ENCODE measurements around the gene USF2.

The USF2 gene

DNA sequence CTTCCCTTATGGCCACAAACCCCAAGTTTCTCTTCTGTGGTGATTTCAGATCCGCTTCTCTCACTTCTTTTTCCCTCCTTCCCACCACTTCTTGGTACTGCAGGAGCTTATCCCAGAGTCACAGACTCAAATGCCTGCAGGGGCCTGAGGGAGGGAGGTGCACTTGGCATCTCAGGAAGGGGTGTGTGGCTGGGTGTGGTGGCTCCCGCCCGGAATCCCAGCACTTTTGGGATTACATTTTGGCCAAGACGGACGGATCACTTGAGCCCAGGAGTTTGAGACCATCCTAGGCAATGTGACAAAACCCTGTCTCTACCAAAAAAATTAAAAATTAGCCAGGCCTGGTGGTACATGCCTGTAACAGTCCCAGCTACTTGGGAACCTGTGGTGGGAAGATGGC, 5.6 kb downstream of the USF2 start:
- no peak overlapping the region for H3K27ac ChIP-seq
- TF ChIP-seq, protein P1, sequence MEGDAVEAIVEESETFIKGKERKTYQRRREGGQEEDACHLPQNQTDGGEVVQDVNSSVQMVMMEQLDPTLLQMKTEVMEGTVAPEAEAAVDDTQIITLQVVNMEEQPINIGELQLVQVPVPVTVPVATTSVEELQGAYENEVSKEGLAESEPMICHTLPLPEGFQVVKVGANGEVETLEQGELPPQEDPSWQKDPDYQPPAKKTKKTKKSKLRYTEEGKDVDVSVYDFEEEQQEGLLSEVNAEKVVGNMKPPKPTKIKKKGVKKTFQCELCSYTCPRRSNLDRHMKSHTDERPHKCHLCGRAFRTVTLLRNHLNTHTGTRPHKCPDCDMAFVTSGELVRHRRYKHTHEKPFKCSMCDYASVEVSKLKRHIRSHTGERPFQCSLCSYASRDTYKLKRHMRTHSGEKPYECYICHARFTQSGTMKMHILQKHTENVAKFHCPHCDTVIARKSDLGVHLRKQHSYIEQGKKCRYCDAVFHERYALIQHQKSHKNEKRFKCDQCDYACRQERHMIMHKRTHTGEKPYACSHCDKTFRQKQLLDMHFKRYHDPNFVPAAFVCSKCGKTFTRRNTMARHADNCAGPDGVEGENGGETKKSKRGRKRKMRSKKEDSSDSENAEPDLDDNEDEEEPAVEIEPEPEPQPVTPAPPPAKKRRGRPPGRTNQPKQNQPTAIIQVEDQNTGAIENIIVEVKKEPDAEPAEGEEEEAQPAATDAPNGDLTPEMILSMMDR (IDR thresholded peaks at IDR 0.05) = no peak
- TF ChIP-seq ZFX (IDR thresholded peaks at IDR 0.05; ENCODE audit: borderline replicate concordance) = no peak

DNA sequence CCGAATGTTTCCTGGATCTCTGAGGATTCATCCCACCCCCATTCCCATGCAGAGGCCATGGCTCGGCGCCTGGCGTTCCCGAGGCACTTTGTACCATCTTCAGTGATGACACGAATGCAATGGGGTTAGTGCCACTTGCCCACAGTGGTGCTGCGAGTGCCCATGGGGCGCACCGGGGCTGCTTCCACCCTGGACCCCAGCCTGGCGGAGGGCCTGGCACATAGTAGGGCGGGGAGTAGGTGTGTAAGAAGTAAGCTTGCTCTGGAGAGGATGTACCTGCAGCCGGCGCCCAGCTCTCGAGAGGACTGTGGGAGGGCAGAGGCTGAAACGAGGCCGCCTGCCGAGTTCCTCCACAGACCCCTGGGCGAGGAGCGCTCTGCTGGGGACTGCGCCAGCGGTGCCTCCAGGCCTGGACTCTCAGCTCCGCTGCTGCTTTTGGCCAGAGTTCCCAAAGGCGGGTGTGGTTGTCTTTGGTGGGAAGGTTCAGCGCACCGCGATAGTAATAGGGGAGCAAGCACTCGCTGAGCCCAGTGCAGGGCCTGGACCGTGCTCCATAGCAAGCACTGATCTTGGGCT, 8.0 kb downstream of the USF2 start:
- H3K27ac ChIP-seq = no peak overlapping the region
- TF ChIP-seq ZFX (IDR thresholded peaks at IDR 0.05; ENCODE audit: borderline replicate concordance) = no peak
- TF ChIP-seq, protein P1 (IDR thresholded peaks at IDR 0.05) = no peak

DNA sequence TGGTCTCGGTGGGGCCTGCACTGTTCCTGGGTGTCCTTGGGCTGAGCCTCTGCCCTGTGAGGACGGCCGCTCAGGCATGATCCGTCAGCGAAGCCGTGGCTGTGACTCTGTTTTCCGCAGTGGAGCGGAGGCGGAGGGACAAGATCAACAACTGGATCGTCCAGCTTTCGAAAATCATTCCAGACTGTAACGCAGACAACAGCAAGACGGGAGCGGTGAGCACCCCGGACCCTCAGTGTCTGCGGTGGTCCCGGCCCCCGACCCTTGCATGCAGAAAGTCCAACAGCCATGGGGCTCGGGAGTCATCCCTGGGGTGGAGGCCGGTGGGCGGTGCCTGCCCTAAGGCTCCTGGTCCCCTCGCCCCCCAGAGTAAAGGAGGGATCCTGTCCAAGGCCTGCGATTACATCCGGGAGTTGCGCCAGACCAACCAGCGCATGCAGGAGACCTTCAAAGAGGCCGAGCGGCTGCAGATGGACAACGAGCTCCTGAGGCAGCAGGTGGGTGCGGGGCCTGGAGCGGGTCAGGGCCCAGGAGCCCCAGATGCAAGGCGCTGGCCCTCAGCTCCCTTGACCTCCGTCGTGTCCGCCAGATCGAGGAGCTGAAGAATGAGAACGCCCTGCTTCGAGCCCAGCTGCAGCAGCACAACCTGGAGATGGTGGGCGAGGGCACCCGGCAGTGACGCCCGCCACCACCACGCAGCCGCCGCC, 10.0 kb downstream of the USF2 start:
- TF ChIP-seq, protein P1 (IDR thresholded peaks at IDR 0.05) = no peak
- no peak for TF ChIP-seq ZFX (IDR thresholded peaks at IDR 0.05; ENCODE audit: borderline replicate concordance)

DNA sequence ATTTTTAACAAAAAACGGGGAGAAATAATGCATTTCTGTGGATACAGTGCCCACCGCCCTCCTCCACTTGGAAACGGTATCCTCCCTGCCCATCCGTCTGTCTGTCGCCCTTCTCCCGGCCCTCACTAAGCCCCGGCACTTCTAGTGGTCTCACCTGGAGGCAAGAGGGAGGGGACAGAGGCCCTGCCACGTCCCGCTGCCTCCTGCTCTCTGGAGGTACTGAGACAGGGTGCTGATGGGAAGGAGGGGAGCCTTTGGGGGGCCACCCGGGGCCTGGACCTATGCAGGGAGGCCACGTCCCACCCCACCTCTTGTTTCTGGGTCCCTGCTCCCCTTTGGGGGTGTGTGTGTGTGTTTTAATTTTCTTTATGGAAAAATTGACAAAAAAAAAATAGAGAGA, 10.6 kb downstream of the USF2 start:
- no peak for TF ChIP-seq ZFX (IDR thresholded peaks at IDR 0.05; ENCODE audit: borderline replicate concordance)
- TF ChIP-seq, protein P1 (IDR thresholded peaks at IDR 0.05) = no peak
- H3K27ac ChIP-seq = no peak overlapping the region

More for the DNA sequence above, 10.0 kb downstream of the USF2 start:
- H3K27ac ChIP-seq = no peak overlapping the region

DNA sequence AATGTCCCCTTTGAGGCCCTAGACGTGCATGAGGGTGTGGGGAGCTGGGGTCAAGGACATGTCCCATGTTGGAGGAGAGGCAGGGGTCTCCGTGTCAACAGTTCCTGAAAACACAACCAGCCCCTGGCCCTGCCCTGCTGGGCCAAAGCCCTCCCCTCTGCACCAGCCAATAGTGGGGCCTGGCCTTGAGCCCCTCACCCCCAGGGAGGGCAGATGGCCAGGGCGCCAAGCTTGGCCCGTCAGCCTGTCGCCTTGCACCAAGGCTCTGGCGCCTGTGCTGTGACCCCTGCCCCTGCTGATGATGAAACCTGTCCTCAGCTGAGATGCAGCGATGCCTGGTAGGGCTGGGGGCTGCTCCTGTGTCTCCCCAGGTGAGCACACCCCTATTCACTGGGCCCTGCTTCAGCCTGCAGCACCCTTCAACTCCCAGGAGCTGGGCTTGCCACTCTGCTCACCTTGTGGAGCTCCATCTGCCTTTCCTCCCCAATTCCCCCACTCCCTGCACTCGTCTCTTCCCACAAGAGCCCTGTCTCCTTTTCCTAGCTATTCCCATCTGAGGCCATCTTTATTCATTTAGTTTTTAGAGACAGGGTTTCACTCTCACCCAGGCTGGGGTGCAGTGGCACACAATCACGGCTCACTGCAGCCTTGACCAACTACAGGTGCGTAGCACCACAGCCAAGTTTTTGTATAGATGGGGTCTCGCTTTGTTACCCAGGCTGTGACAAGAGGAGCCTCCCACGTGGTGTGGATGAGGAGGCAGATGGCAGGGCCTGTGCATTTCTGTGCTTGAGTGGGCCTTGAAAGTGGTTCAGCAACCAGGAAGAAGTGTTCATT, 11.4 kb downstream of the USF2 start:
- TF ChIP-seq, protein P1 (IDR thresholded peaks at IDR 0.05) = no peak
- TF ChIP-seq ZFX (IDR thresholded peaks at IDR 0.05; ENCODE audit: borderline replicate concordance) = no peak
- H3K27ac ChIP-seq = no peak overlapping the region

DNA sequence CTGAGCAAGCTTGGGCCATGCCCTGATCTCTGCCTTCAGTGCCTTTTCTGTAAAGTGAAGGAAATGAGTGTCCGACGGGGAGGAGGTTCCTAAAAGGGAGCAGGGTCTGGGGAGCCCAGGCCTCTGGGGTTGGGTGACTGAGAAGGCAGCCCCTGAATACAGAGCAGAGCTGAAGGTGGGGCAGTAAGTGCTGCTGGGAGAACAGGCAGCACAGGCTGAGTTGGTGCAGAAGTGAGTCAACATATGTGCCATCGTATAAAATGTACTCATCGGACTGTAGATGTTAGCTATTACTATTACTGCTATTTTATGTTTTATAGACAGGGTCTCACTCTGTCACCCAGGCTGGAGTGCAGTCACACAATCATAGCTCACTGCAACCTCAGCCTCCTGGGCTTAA, 12.5 kb downstream of the USF2 start:
- TF ChIP-seq ZFX (IDR thresholded peaks at IDR 0.05; ENCODE audit: borderline replicate concordance) = no peak
- TF ChIP-seq, protein P1 (IDR thresholded peaks at IDR 0.05) = no peak
- H3K27ac ChIP-seq = no peak overlapping the region

All from 22Rv1 (cell line).